Measurements from ENCODE around the gene TPRN.

TPRN gene

DNA sequence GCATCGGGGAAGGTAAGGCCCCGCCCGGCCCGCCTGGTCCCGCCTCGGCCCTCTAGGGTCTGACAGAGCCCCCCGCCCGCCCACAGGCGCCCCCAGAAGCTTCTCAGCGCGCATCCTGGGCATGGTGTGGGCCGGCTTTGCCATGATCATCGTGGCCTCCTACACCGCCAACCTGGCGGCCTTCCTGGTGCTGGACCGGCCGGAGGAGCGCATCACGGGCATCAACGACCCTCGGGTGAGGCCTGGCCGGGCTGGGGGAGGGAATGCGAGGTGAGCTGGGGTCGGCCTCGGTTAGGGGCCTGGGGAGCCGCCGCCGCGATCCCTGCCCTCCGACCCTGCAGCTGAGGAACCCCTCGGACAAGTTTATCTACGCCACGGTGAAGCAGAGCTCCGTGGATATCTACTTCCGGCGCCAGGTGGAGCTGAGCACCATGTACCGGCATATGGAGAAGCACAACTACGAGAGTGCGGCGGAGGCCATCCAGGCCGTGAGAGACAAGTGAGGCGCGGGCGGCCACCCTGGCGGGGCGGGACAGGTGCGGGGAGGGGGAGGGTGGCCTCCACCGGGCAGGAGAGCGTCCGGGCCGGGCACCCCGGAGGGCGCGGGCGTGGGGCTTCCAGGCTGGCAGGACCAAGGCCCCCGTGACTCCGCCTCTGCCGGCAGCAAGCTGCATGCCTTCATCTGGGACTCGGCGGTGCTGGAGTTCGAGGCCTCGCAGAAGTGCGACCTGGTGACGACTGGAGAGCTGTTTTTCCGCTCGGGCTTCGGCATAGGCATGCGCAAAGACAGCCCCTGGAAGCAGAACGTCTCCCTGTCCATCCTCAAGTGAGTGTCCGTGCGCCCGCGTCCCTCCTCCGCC, 37.8 kb downstream of the TPRN start:
- Histone ChIP-seq H3K9me3 (ENCODE audit: low read length) (no peaks in the 10 kb centered on the region), H3K4me1 (ENCODE audit: insufficient read depth, low read length) (no peaks in the 10 kb centered on the region), H3K36me3 (ENCODE audit: insufficient read depth, low read length) (no peaks in the 10 kb centered on the region), H3K4me3 (ENCODE audit: low read depth in 1 of 2, low read length in 2 of 2) (no peak overlapping the region), H3K27me3 (ENCODE audit: control insufficient read depth in 1 of 2, insufficient read depth in 2 of 2, low read length in 2 of 2) (peaks cover 38 to 95% of the 10 kb centered on the region in 2 donors), H3K27ac (ENCODE audit: low read depth, low read length) (no peak overlapping the region), H3K9ac (ENCODE audit: low read length) (no peak overlapping the region)

DNA sequence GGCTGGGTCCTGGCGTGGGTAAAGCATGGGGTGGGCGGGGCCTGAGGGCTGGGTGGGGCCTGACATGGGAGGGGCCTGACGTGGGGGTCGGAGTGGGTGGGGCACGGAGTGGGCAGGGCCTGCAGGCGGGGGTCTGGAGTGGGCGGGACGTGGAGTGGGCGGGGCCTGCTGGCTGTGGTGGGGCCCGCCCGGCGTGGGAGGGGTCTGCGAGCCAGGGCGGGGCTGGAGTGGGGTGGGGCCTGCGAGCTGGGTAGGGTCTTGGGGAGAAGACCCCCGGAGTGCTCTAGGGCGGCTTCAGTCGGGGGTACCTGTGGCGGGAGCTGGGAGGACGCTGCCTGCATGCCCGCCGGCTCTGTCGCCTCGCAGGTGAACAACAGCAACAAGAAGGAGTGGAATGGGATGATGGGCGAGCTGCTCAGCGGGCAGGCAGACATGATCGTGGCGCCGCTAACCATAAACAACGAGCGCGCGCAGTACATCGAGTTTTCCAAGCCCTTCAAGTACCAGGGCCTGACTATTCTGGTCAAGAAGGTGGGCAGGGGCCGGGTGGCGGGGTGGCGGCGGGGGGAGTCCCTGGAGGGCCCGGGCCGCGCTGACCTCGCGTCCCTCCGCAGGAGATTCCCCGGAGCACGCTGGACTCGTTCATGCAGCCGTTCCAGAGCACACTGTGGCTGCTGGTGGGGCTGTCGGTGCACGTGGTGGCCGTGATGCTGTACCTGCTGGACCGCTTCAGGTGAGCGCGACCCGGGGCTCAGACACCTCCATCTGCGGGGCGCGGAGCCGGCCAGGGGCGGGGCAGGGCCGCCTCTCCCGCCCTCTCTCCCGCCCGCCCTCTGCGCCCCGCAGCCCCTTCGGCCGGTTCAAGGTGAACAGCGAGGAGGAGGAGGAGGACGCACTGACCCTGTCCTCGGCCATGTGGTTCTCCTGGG, 38.7 kb downstream of the TPRN start:
- no peaks in the 10 kb centered on the region for H3K36me3 ChIP-seq (ENCODE audit: insufficient read depth, low read length)
- H3K4me1 ChIP-seq (ENCODE audit: insufficient read depth, low read length), result no peaks in the 10 kb centered on the region
- no peak overlapping the region for H3K27ac ChIP-seq (ENCODE audit: low read depth, low read length)
- no peaks in the 10 kb centered on the region for H3K9me3 ChIP-seq (ENCODE audit: low read length)
- no peak overlapping the region for H3K4me3 ChIP-seq (ENCODE audit: low read depth in 1 of 2, low read length in 2 of 2)
- peaks cover 44 to 95% of the 10 kb centered on the region in 2 donors for H3K27me3 ChIP-seq (ENCODE audit: control insufficient read depth in 1 of 2, insufficient read depth in 2 of 2, low read length in 2 of 2)
- no peak overlapping the region for H3K9ac ChIP-seq (ENCODE audit: low read length)

DNA sequence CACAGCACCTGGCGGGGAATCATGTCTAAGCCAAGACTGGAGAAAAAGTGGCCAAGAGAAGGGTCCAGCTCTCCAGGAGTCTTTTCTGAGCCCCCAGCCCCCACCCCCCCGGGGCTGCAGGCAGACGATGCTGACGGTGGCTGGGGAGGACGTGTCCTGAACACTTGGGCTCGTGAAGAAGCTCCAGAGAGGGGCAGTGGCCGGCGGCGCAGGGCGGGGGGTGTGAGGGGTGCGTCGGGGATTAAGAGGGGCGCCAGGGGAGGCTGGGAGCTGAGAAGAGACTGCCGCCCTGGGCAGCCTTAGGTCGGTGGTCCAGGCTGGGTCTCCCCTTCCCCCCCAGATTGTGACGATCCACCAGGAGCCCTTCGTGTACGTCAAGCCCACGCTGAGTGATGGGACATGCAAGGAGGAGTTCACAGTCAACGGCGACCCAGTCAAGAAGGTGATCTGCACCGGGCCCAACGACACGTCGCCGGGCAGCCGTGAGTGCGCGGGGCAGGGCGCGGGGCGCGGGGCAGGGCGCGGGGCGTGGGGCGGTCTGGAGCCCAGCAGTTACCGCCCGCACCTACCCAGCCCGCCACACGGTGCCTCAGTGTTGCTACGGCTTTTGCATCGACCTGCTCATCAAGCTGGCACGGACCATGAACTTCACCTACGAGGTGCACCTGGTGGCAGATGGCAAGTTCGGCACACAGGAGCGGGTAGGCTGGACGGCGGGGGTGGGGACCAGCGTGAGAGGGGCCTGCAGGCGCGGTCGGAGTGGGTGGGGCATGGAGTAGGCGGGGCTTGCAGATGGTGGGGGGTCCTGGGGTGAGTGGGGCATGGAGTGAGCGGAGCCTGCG, 39.6 kb downstream of the TPRN start:
- H3K27me3 ChIP-seq (ENCODE audit: control insufficient read depth in 1 of 2, insufficient read depth in 2 of 2, low read length in 2 of 2), result peaks cover 39 to 95% of the 10 kb centered on the region in 2 donors
- no peak overlapping the region for H3K9ac ChIP-seq (ENCODE audit: low read length)
- H3K4me1 ChIP-seq (ENCODE audit: insufficient read depth, low read length), result no peaks in the 10 kb centered on the region
- H3K36me3 ChIP-seq (ENCODE audit: insufficient read depth, low read length), result no peaks in the 10 kb centered on the region
- no peak overlapping the region for H3K4me3 ChIP-seq (ENCODE audit: low read depth in 1 of 2, low read length in 2 of 2)
- H3K9me3 ChIP-seq (ENCODE audit: low read length), result no peaks in the 10 kb centered on the region
- no peak overlapping the region for H3K27ac ChIP-seq (ENCODE audit: low read depth, low read length)

DNA sequence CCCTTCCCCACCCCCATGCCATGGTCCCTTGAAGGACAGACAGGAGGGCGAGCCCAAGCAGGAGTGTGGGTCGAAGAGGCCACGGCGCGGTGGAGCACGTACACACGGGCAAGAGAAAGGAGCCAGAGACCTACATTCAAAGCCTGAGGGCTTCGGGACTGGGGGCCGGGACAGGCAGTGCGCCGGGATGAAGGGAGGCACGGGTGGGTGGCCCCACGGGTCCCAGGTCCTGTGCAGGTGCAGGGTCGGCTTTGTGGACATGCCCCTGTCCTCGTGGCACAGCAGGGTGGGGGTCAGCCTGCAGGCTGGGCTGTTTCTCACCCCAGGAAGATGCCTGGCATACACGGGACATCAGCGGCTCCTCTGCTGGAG, 40.5 kb downstream of the TPRN start:
- no peaks in the 10 kb centered on the region for H3K9me3 ChIP-seq (ENCODE audit: low read length)

DNA sequence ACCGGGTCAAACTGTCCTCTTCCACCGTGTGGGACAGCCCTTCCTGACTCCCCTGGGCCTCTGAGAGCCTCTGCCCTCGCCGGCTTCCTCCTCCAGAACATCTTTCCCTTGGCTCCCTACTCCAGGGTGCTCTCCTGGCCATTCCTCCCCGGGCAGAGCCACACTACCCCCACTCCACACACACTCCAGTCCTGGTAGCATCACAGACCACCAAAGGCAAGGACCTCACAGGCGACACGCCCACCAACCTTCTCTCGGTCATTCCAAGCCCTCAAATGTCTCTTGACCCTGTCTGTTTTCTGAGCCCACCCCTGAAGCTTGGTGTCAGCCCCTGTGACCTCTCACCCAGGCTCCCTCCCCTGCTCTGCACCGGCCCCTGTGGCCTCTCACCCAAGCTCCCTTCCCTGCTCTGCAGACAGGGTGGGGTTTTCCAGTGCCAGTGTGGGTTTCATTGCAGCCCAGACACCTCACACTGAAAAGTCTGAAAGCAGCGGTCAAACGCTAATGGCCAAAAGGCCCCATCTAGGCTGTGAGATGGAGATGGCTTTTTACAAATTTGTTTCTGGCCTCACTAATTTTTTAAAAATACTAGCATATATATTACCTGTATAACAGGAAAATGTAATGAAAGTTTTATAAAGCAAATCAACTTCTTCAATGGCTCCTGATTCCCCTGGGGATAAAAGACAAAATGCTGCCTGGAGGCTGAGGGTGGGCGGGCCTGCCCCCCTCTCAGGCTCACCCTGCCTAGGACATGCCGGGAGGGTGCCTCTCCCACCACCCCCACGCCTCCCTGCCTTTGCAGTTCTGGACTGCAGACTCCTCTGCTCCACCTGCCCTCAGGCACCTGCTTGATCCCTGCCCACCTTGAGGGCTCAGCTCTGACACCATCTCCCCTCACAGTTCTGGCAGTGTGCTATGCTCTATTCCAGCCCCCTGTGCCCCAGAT, 41.2 kb downstream of the TPRN start:
- peaks cover 36 to 86% of the 10 kb centered on the region in 2 donors for H3K27me3 ChIP-seq (ENCODE audit: control insufficient read depth in 1 of 2, insufficient read depth in 2 of 2, low read length in 2 of 2)
- H3K9me3 ChIP-seq (ENCODE audit: low read length), result no peaks in the 10 kb centered on the region
- no peak overlapping the region for H3K9ac ChIP-seq (ENCODE audit: low read length)
- no peaks in the 10 kb centered on the region for H3K4me1 ChIP-seq (ENCODE audit: insufficient read depth, low read length)
- H3K4me3 ChIP-seq (ENCODE audit: low read depth in 1 of 2, low read length in 2 of 2), result no peak overlapping the region
- H3K27ac ChIP-seq (ENCODE audit: low read depth, low read length), result no peak overlapping the region
- no peaks in the 10 kb centered on the region for H3K36me3 ChIP-seq (ENCODE audit: insufficient read depth, low read length)

More for the DNA sequence above, 40.5 kb downstream of the TPRN start:
- Histone ChIP-seq H3K4me3 (ENCODE audit: low read depth in 1 of 2, low read length in 2 of 2) (no peak overlapping the region), H3K36me3 (ENCODE audit: insufficient read depth, low read length) (no peaks in the 10 kb centered on the region), H3K4me1 (ENCODE audit: insufficient read depth, low read length) (no peaks in the 10 kb centered on the region), H3K27ac (ENCODE audit: low read depth, low read length) (no peak overlapping the region), H3K9ac (ENCODE audit: low read length) (no peak overlapping the region), H3K27me3 (ENCODE audit: control insufficient read depth in 1 of 2, insufficient read depth in 2 of 2, low read length in 2 of 2) (peaks cover 39 to 93% of the 10 kb centered on the region in 2 donors)

DNA sequence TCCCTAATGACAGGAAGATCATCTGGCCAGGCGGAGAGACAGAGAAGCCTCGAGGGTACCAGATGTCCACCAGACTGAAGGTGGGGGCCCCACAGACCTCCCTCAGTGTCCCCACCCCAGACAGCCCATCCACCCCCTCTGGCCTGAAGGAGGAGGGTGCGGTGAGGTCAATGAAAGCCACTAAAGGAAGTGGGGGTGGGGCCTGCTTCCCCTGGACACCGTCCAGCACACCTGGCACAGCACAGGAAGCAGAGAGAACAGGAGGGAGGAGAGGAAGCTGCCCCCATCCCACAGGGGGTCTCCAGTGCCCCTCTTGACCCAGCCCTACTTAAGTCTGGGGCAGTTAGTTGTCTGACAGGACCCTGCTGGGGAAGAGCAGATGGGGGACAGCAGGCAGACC, 41.9 kb downstream of the TPRN start:
- H3K27ac ChIP-seq (ENCODE audit: low read depth, low read length), result no peak overlapping the region
- no peak overlapping the region for H3K9ac ChIP-seq (ENCODE audit: low read length)
- no peaks in the 10 kb centered on the region for H3K9me3 ChIP-seq (ENCODE audit: low read length)
- H3K36me3 ChIP-seq (ENCODE audit: insufficient read depth, low read length), result no peaks in the 10 kb centered on the region
- no peak overlapping the region for H3K4me3 ChIP-seq (ENCODE audit: low read depth in 1 of 2, low read length in 2 of 2)
- H3K27me3 ChIP-seq (ENCODE audit: control insufficient read depth in 1 of 2, insufficient read depth in 2 of 2, low read length in 2 of 2), result peaks cover 29 to 79% of the 10 kb centered on the region in 2 donors
- H3K4me1 ChIP-seq (ENCODE audit: insufficient read depth, low read length), result no peaks in the 10 kb centered on the region

DNA sequence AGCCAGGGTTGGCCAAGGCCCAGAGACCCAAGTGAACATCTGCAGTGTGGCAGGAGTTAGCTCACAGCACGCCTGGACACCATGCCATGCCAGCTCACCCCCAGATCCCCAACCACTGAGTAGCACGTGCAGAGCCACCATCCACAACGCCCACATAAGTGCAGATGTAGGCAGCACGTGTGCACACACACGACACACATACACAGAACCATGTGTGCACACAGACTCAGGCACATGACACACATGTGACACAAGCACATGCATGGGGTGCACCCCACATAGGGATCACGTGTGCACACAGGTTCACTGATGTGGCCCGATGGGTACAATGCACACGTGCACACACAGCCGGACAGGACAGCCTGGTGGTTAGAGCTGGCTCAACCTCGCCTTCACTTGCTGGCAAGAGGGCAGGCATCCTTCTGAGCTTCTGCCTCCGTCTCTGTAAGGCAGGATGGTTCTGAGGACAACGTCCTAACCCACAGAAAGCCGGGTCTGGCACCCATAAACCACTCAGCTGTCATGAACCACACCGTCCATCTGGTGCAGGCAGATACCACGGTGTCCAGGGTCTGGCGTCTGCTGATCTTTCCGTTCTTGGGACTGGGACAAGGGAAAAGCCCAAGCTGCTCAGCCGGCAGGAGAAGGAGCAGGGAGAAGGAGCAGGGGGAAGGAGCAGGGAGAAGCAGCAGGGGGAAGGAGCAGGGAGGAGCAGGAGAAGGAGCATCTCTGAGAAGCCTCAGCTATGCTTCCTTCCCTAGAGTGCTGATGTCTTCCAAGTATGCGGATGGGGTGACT, 42.7 kb downstream of the TPRN start:
- no peaks in the 10 kb centered on the region for H3K4me1 ChIP-seq (ENCODE audit: insufficient read depth, low read length)
- no peaks in the 10 kb centered on the region for H3K36me3 ChIP-seq (ENCODE audit: insufficient read depth, low read length)
- no peak overlapping the region for H3K27ac ChIP-seq (ENCODE audit: low read depth, low read length)
- H3K4me3 ChIP-seq (ENCODE audit: low read depth in 1 of 2, low read length in 2 of 2), result no peak overlapping the region
- H3K9ac ChIP-seq (ENCODE audit: low read length), result no peak overlapping the region
- H3K9me3 ChIP-seq (ENCODE audit: low read length), result no peaks in the 10 kb centered on the region
- H3K27me3 ChIP-seq (ENCODE audit: control insufficient read depth in 1 of 2, insufficient read depth in 2 of 2, low read length in 2 of 2), result peaks cover 25 to 71% of the 10 kb centered on the region in 2 donors

DNA sequence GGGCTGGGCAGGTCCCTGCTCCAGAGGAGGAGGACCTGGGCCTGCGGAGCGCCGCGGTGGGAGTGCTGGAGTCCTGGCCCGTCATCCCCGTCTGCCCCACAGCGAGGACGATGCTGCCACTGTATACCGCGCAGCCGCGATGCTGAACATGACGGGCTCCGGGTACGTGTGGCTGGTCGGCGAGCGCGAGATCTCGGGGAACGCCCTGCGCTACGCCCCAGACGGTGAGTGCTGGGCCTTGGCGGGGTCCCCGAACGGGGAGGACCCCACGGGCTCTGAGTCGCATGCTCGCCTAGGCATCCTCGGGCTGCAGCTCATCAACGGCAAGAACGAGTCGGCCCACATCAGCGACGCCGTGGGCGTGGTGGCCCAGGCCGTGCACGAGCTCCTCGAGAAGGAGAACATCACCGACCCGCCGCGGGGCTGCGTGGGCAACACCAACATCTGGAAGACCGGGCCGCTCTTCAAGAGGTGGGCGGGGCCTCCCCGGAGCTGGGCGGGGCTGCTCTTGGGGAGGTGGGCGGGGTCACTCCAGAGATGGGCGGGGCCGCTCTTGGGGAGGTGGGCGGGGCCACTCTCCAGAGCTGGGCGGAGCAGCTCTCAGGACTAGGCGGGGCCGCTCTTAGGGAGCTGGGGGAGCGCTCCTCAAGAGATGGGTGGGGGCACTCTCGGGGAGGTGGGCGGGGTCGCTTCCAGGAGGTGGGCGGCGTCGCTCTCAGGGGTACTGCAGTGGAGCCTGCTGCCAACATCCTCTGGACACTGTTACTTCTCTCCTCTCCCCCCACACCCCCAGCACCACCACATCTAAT, 43.8 kb downstream of the TPRN start:
- Histone ChIP-seq H3K9ac (ENCODE audit: low read length) (no peak overlapping the region), H3K36me3 (ENCODE audit: insufficient read depth, low read length) (no peaks in the 10 kb centered on the region), H3K27ac (ENCODE audit: low read depth, low read length) (no peak overlapping the region), H3K27me3 (ENCODE audit: control insufficient read depth in 1 of 2, insufficient read depth in 2 of 2, low read length in 2 of 2) (peaks cover 25 to 60% of the 10 kb centered on the region in 2 donors), H3K4me3 (ENCODE audit: low read depth in 1 of 2, low read length in 2 of 2) (no peak overlapping the region), H3K4me1 (ENCODE audit: insufficient read depth, low read length) (no peaks in the 10 kb centered on the region), H3K9me3 (ENCODE audit: low read length) (no peaks in the 10 kb centered on the region)

DNA sequence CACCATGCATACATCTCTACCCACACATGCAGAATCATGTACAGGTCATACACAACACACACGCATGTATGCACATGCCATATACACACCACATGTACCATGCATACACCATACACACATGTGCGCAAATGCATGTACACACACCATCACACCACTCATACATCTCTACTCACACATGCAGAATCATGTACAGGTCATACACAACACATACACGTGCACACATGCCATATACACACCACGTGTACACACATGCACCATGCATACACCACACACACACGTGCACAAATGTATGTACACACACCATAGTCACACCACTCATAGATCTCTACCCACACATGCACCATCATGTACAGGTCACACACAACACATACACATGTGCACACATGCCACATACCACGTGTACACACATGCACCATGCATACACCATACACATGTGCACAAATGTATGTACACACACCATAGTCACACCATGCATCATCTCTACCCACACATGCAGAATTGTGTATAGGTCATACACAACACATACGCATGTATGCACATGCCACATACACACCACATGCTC, 47.6 kb downstream of the TPRN start:
- Histone ChIP-seq H3K4me1 (ENCODE audit: insufficient read depth, low read length) (no peaks in the 10 kb centered on the region), H3K36me3 (ENCODE audit: insufficient read depth, low read length) (no peaks in the 10 kb centered on the region), H3K4me3 (ENCODE audit: low read depth in 1 of 2, low read length in 2 of 2) (no peak overlapping the region), H3K9ac (ENCODE audit: low read length) (no peak overlapping the region), H3K27me3 (ENCODE audit: control insufficient read depth in 1 of 2, insufficient read depth in 2 of 2, low read length in 2 of 2) (peaks cover 10 to 50% of the 10 kb centered on the region in 2 donors), H3K9me3 (ENCODE audit: low read length) (no peaks in the 10 kb centered on the region), H3K27ac (ENCODE audit: low read depth, low read length) (no peak overlapping the region)

Data from muscle layer of colon (tissue), 2 donors.